Activated T-helper 1 cell treated with anti-CD3 and anti-CD28 coated beads, Interleukin-2, amount 50 U/mL, for 16 hours (primary cell): ENCODE measurements around the gene PHKG2.
A peak's percentile ranks its signal among the peaks of the same experiment; 100 is the strongest.
"Not testable (repeated sequence)": the region's sequence is repeated elsewhere in the genome, so short reads cannot be mapped to it uniquely, and the experiment has no call there.

ENCODE experiments used
- DNase-seq, 2 donors: peaks; one replicate each; pipeline ENCODE4 v3.0.0-alpha.2; 2020; ENCODE audit warnings: low read depth in 1 of 2, low spot score in 1 of 2

Gene PHKG2

GRCh38 chr16:30747799-30748633 lies at the start of gene PHKG2:
TSS of gene PHKG2 (plus strand) at chr16:30748425. CDS start at chr16:30748821, 396 bp downstream.
- DNase-seq: peak; percentile 92 to 93

- peak; percentile 53 to 73 for DNase-seq
Measured at GRCh38 chr16:30698816-30699614, 49.2 kb upstream of the PHKG2 start, which contains the start of gene SRCAP. TSS of gene SRCAP (plus strand) at chr16:30699171. CDS start at chr16:30700825, 1,654 bp downstream.

GRCh38 chr16:30699615-30700099 lies 48.6 kb upstream of the PHKG2 start:
- DNase-seq: no peak

GRCh38 chr16:30700491-30700890 lies 47.7 kb upstream of the PHKG2 start:
- no peak for DNase-seq

GRCh38 chr16:30700971-30701370 lies 47.3 kb upstream of the PHKG2 start:
- DNase-seq: no peak

GRCh38 chr16:30703071-30703470 lies 45.2 kb upstream of the PHKG2 start:
- DNase-seq: not testable (repeated sequence)

- no peak for DNase-seq
Measured at GRCh38 chr16:30703971-30704370, 44.3 kb upstream of the PHKG2 start.

GRCh38 chr16:30706046-30706445 lies 42.2 kb upstream of the PHKG2 start:
- no peak for DNase-seq

GRCh38 chr16:30710971-30711370 lies 37.3 kb upstream of the PHKG2 start:
- DNase-seq: no peak

- DNase-seq: no peak
Measured at GRCh38 chr16:30711712-30712111, 36.5 kb upstream of the PHKG2 start.

- peak in 1 of 2 donors; percentile 10 for DNase-seq
Measured at GRCh38 chr16:30715750-30716445, 32.3 kb upstream of the PHKG2 start.

- no peak for DNase-seq
Measured at GRCh38 chr16:30720086-30720485, 28.1 kb upstream of the PHKG2 start.

GRCh38 chr16:30720694-30721093 lies 27.5 kb upstream of the PHKG2 start:
- no peak for DNase-seq

GRCh38 chr16:30721167-30721566 lies 27.1 kb upstream of the PHKG2 start:
- DNase-seq: no peak

GRCh38 chr16:30721606-30722005 lies 26.6 kb upstream of the PHKG2 start:
- no peak for DNase-seq

GRCh38 chr16:30722443-30722842 lies 25.8 kb upstream of the PHKG2 start:
- no peak for DNase-seq

- DNase-seq: no peak
Measured at GRCh38 chr16:30722916-30723315, 25.3 kb upstream of the PHKG2 start.

- no peak for DNase-seq
Measured at GRCh38 chr16:30723725-30724355, 24.4 kb upstream of the PHKG2 start.

- DNase-seq: no peak
Measured at GRCh38 chr16:30724641-30725417, 23.4 kb upstream of the PHKG2 start.

GRCh38 chr16:30725418-30725792 lies 22.8 kb upstream of the PHKG2 start:
- DNase-seq: no peak
